T-cell (primary cell): ENCODE measurements around the gene TRIM41. TPM values are rescaled to one million over a fixed set of nuclear protein-coding genes. Genes with fewer than 3 reads are reported as not detected.
"Not testable (repeated sequence)": the region's sequence is repeated elsewhere in the genome, so short reads cannot be mapped to it uniquely, and the experiment has no call there.

Source experiments
- ATAC-seq, 4 experiments: fragments of 200-7000 bp in 3 of 4; fragments of 150-1000 bp in 1 of 4; cut with Tn5 transposase; replicated peaks in 1 of 4; 1 replicate in 3 of 4; 2 replicates in 1 of 4; pipeline ENCODE4 v1.10.0; 2021; ENCODE audit warnings: moderate library complexity in 3 of 4, mild to moderate bottlenecking in 2 of 4, moderate number of reproducible peaks in 1 of 4
- CTCF ChIA-PET, 2 donors: fragments of 300-600 bp; sonication (Branson Sonifier 250); formaldehyde crosslinking; loops; one replicate each; lab custom pipeline; 2022; ENCODE audit warnings: antibody characterized with exemption in 2 of 2; lab: Charles Lee
- POLR2A ChIA-PET, 2 donors: fragments of 300-600 bp; sonication (Branson Sonifier 250); formaldehyde crosslinking; loops; one replicate each; lab custom pipeline; 2022; ENCODE audit warnings: antibody characterized with exemption in 2 of 2; lab: Charles Lee
- DNase-seq, 35 experiments: peaks; one replicate each; pipeline versions ENCODE4 v3.0.0 to v3.0.0-alpha.2; 2013 to 2023
- H3K27ac ChIP-seq: one replicate; pipeline ENCODE4 v1.5.1; 2013; ENCODE audit warnings: low read length
- H3K27me3 ChIP-seq, 2 experiments: replicated peaks in 1 of 2; 1 replicate in 1 of 2; 2 replicates in 1 of 2; pipeline versions ENCODE4 v1.6.1 to v1.7.0; 2013; ENCODE audit warnings: low read length in 1 of 2, mixed read lengths in 1 of 2; ENCODE audit not compliant: control insufficient read depth in 2 of 2, insufficient read depth in 2 of 2; ENCODE audit errors: extremely low read depth in 1 of 2
- H3K36me3 ChIP-seq, 2 donors: 1 replicate in 1 of 2; 2 replicates in 1 of 2; pipeline versions ENCODE4 v1.6.1 to v1.7.0; 2013; ENCODE audit warnings: low read length in 1 of 2; ENCODE audit not compliant: control insufficient read depth in 2 of 2, insufficient read depth in 1 of 2; ENCODE audit errors: extremely low read depth in 1 of 2
- H3K4me1 ChIP-seq, 2 experiments: 1 replicate in 1 of 2; 2 replicates in 1 of 2; pipeline versions ENCODE4 v1.6.1 to v1.7.0; 2013; ENCODE audit warnings: low read length in 2 of 2, mixed read lengths in 1 of 2; ENCODE audit not compliant: insufficient read depth in 2 of 2, control insufficient read depth in 1 of 2; ENCODE audit errors: extremely low read depth in 1 of 2
- H3K4me3 ChIP-seq, 2 donors: 1 replicate in 1 of 2; 2 replicates in 1 of 2; pipeline versions ENCODE4 v1.5.1 to v1.7.0; 2013; ENCODE audit warnings: mild to moderate bottlenecking in 2 of 2, low read length in 1 of 2, moderate library complexity in 1 of 2; ENCODE audit not compliant: control insufficient read depth in 1 of 2; ENCODE audit errors: extremely low read depth in 1 of 2
- H3K9me3 ChIP-seq: 2 replicates; pipeline ENCODE4 v1.7.0; 2013
- H3K27ac Mint-ChIP-seq, 2 donors: one replicate each; pipeline ENCODE4 v1.8.0; 2020 to 2021; ENCODE audit warnings: mild to moderate bottlenecking in 2 of 2, mixed read lengths in 2 of 2
- H3K27me3 Mint-ChIP-seq, 2 donors: one replicate each; pipeline ENCODE4 v1.8.0; 2021 to 2022; ENCODE audit warnings: mixed read lengths in 2 of 2
- H3K36me3 Mint-ChIP-seq: one replicate; pipeline ENCODE4 v1.8.0; 2021; ENCODE audit warnings: mixed read lengths
- H3K4me1 Mint-ChIP-seq, 3 donors: one replicate each; pipeline ENCODE4 v1.8.0; 2020 to 2022; ENCODE audit warnings: mixed read lengths in 3 of 3, mild to moderate bottlenecking in 1 of 3
- H3K4me3 Mint-ChIP-seq, 3 donors: one replicate each; pipeline ENCODE4 v1.8.0; 2020 to 2022; ENCODE audit warnings: mild to moderate bottlenecking in 3 of 3, mixed read lengths in 3 of 3, moderate library complexity in 3 of 3
- H3K9me3 Mint-ChIP-seq, 3 donors: one replicate each; pipeline ENCODE4 v1.8.0; 2020 to 2022; ENCODE audit warnings: mixed read lengths in 3 of 3
- WGBS: methylation state at CpG from one replicate; pipeline ENCODE4 v1.1.5; 2013; ENCODE audit warnings: missing lambda C conversion rate; ENCODE audit not compliant: insufficient coverage; 5-methylcytosine and 5-hydroxymethylcytosine counted together
- total RNA-seq, 35 experiments: library from RNA in 6 of 35; stranded (reverse) in 6 of 35; fragments of 120-200 nt in 1 of 35; gene quantifications; one replicate each; pipeline versions ENCODE4 v1.2.1 to v1.2.4 and lab custom pipeline; 2013 to 2026

TRIM41 gene
- 10 to 100 TPM; 32.2 to 46.2 (median 36.7) TPM for total RNA-seq
- total RNA-seq (2013) = 15.5 TPM
- total RNA-seq (lab: John Stamatoyannopoulos, UW) = 25.0 to 75.8 (median 55.7) reads per million in 29 experiments

GRCh38 chr5:181223058-181223728 is at the start of gene TRIM41:
Gene TRIM41, plus strand, starts transcription at chr5:181223281. Its CDS starts 719 bp downstream, at chr5:181224000.
- H3K36me3 Mint-ChIP-seq = peaks cover 5% of the 10 kb centered on the region
- peaks cover 16 to 70% of the 10 kb centered on the region in 2 experiments for H3K4me1 ChIP-seq
- CTCF ChIA-PET = interaction anchor here in 1 of 2 donors (0.5 to 2.0 kb wide), 4 partner anchors 21 to 50 kb away, joined by 3 to 6 read pairs (median 6); partner anchors contain the start of genes RACK1 and TRIM52
- peak within 1 kb of the TSS; percentile 92 to 97 (median 92) for H3K4me3 Mint-ChIP-seq
- peaks cover 0 to 3% of the 10 kb centered on the region in 2 donors for H3K36me3 ChIP-seq
- POLR2A ChIA-PET = interaction anchor here (0.6 to 1.1 kb wide), 11 partner anchors 11 to 362 kb away, joined by 3 to 8 read pairs (median 4); partner anchors contain the start of gene TRIM52 (in 1 of the 2)
- H3K27ac ChIP-seq = peak within 1 kb of the TSS; percentile 94
- under 1% methylated on average over 50 of the region's 59 CpGs for WGBS
- ATAC-seq = peak; percentile 71 to 80 (median 76)
- H3K27me3 ChIP-seq = no peaks in the 10 kb centered on the region
- peaks cover 58 to 77% (median 60%) of the 10 kb centered on the region in 3 donors for H3K4me1 Mint-ChIP-seq
- H3K9me3 Mint-ChIP-seq = no peaks in the 10 kb centered on the region
- peak within 1 kb of the TSS; percentile 77 to 82 for H3K4me3 ChIP-seq
- H3K27me3 Mint-ChIP-seq = peaks cover 0 to 8% of the 10 kb centered on the region in 2 donors
- no peaks in the 10 kb centered on the region for H3K9me3 ChIP-seq
- DNase-seq = peak; percentile 94 to 98 (median 97)
- peak within 1 kb of the TSS; percentile 90 to 98 for H3K27ac Mint-ChIP-seq

GRCh38 chr5:181173420-181174342 is 49.4 kb upstream of the TRIM41 start:
- peak in 28 of 35 experiments; percentile 19 to 74 (median 46) for DNase-seq
- Histone ChIP-seq H3K4me3 (peak overlapping the region; percentile 27 to 48), H3K27me3 (peaks cover 21 to 75% of the 10 kb centered on the region in 2 experiments), H3K4me1 (peaks cover 7 to 32% of the 10 kb centered on the region in 2 experiments), H3K36me3 (no peaks in the 10 kb centered on the region), H3K9me3 (no peaks in the 10 kb centered on the region), H3K27ac (no peak overlapping the region)
- peak overlapping the region; percentile 3 to 35 for H3K27ac Mint-ChIP-seq
- peaks cover 4 to 67% of the 10 kb centered on the region in 2 donors for H3K27me3 Mint-ChIP-seq
- peak; percentile 68 to 88 (median 78) for ATAC-seq
- ChIA-PET POLR2A (no interaction called here), CTCF (interaction anchor here (0.6 to 1.8 kb wide), 9 partner anchors 8 to 89 kb away, joined by 3 to 7 read pairs (median 5); partner anchors contain the start of gene TRIM41 (in 1 of the 2))
- H3K4me3 Mint-ChIP-seq = peak overlapping the region; percentile 38 to 82 (median 68)
- peaks cover 24 to 38% (median 30%) of the 10 kb centered on the region in 3 donors for H3K4me1 Mint-ChIP-seq
- WGBS = 13% methylated on average over 29 of the region's 50 CpGs
- no peaks in the 10 kb centered on the region for H3K9me3 Mint-ChIP-seq
- H3K36me3 Mint-ChIP-seq = no peaks in the 10 kb centered on the region

- H3K4me1 Mint-ChIP-seq = peaks cover 14 to 15% (median 15%) of the 10 kb centered on the region in 3 donors
- Histone ChIP-seq H3K9me3 (no peaks in the 10 kb centered on the region), H3K27me3 (peaks cover 14 to 49% of the 10 kb centered on the region in 2 experiments), H3K4me1 (peaks cover 7 to 18% of the 10 kb centered on the region in 2 experiments), H3K4me3 (no peak overlapping the region), H3K27ac (no peak overlapping the region), H3K36me3 (no peaks in the 10 kb centered on the region)
- peaks cover 0 to 42% of the 10 kb centered on the region in 2 donors for H3K27me3 Mint-ChIP-seq
- 81% methylated on average over 2 of the region's 3 CpGs for WGBS
- POLR2A ChIA-PET = interaction anchor here in 1 of 2 donors (0.7 kb wide), 1 partner anchor 36 kb away, joined by 11 read pairs; no protein-coding TSS in a partner anchor
- no peak for ATAC-seq
- no peak overlapping the region for H3K4me3 Mint-ChIP-seq
- no peaks in the 10 kb centered on the region for H3K36me3 Mint-ChIP-seq
- CTCF ChIA-PET = no interaction called here
- H3K27ac Mint-ChIP-seq = no peak overlapping the region
- no peaks in the 10 kb centered on the region for H3K9me3 Mint-ChIP-seq
- DNase-seq = no peak
These were observed 46.7 kb upstream of the TRIM41 start for GRCh38 chr5:181176254-181176952.

GRCh38 chr5:181177559-181177958 is 45.5 kb upstream of the TRIM41 start:
- WGBS = 66% methylated on average over 10 of the region's 14 CpGs
- H3K9me3 Mint-ChIP-seq, H3K9me3 ChIP-seq, H3K4me3 ChIP-seq, ATAC-seq, H3K36me3 Mint-ChIP-seq, DNase-seq, H3K27ac Mint-ChIP-seq, H3K4me3 Mint-ChIP-seq, POLR2A ChIA-PET, H3K36me3 ChIP-seq, CTCF ChIA-PET, H3K27ac ChIP-seq: not testable (repeated sequence)
- Mint-ChIP-seq H3K4me1 (peaks cover 21 to 22% (median 21%) of the 10 kb centered on the region in 3 donors), H3K27me3 (peaks cover 0 to 34% of the 10 kb centered on the region in 2 donors)
- peaks cover 4 to 39% of the 10 kb centered on the region in 2 experiments for H3K27me3 ChIP-seq
- peaks cover 7 to 25% of the 10 kb centered on the region in 2 experiments for H3K4me1 ChIP-seq

- H3K4me3 Mint-ChIP-seq = peak overlapping the region; percentile 80 to 89 (median 84)
- Histone ChIP-seq H3K4me1 (peaks cover 7 to 33% of the 10 kb centered on the region in 2 experiments), H3K9me3 (no peaks in the 10 kb centered on the region), H3K36me3 (no peaks in the 10 kb centered on the region), H3K27me3 (peaks cover 0 to 6% of the 10 kb centered on the region in 2 experiments), H3K4me3 (no peak overlapping the region), H3K27ac (no peak overlapping the region)
- H3K4me1 Mint-ChIP-seq = peaks cover 32 to 37% (median 35%) of the 10 kb centered on the region in 3 donors
- ChIA-PET CTCF (interaction anchor here (0.7 to 0.8 kb wide), 2 partner anchors 9 to 64 kb away, joined by 3 read pairs; no protein-coding TSS in a partner anchor), POLR2A (no interaction called here)
- ATAC-seq = peak; percentile 58 to 76 (median 69)
- peak in 31 of 35 experiments; percentile 40 to 84 (median 57) for DNase-seq
- no peaks in the 10 kb centered on the region for H3K9me3 Mint-ChIP-seq
- no peaks in the 10 kb centered on the region for H3K36me3 Mint-ChIP-seq
- WGBS = 57% methylated on average over 15 of the region's 25 CpGs
- H3K27me3 Mint-ChIP-seq = peaks cover 0 to 7% of the 10 kb centered on the region in 2 donors
- peak overlapping the region; percentile 85 to 95 for H3K27ac Mint-ChIP-seq
These were observed 41.2 kb upstream of the TRIM41 start for GRCh38 chr5:181181650-181182565.
